Measurements from ENCODE around the gene APOBEC3C.

- TF ChIP-seq CTCF (IDR thresholded peaks at IDR 0.05), result no peak
- no peak for TF ChIP-seq POLR2A (IDR thresholded peaks at IDR 0.05)
These were observed 43.5 kb upstream of the APOBEC3C start for GRCh38 chr22:38970551-38970950.

Measured in heart left ventricle (tissue), 13 donors.